ENCODE results near the gene NTM.

Gene NTM

GRCh38 chr11:131999084-131999483 is 628.7 kb downstream of the NTM start:
- DNase-seq (ENCODE audit: low read depth, low spot score): no peak

GRCh38 chr11:131999955-132000354 is 629.5 kb downstream of the NTM start:
- DNase-seq (ENCODE audit: low read depth, low spot score): no peak

- DNase-seq (ENCODE audit: low read depth, low spot score): no peak
Measured at GRCh38 chr11:132005887-132006286, 635.5 kb downstream of the NTM start.

- no peak for DNase-seq (ENCODE audit: low read depth, low spot score)
Measured at GRCh38 chr11:132006884-132007580, 636.6 kb downstream of the NTM start.

- DNase-seq (ENCODE audit: low read depth, low spot score): no peak
Measured at GRCh38 chr11:132008226-132008625, 637.8 kb downstream of the NTM start.

- no peak for DNase-seq (ENCODE audit: low read depth, low spot score)
Measured at GRCh38 chr11:132008872-132009271, 638.5 kb downstream of the NTM start.

- DNase-seq (ENCODE audit: low read depth, low spot score): no peak
Measured at GRCh38 chr11:132020001-132020400, 649.6 kb downstream of the NTM start.

- DNase-seq (ENCODE audit: low read depth, low spot score): no peak
Measured at GRCh38 chr11:132022285-132022684, 651.9 kb downstream of the NTM start.

GRCh38 chr11:132022733-132023478 is 652.5 kb downstream of the NTM start:
- DNase-seq (ENCODE audit: low read depth, low spot score): no peak

GRCh38 chr11:132024587-132025295 is 654.3 kb downstream of the NTM start:
- DNase-seq (ENCODE audit: low read depth, low spot score): no peak

- no peak for DNase-seq (ENCODE audit: low read depth, low spot score)
Measured at GRCh38 chr11:132026746-132027145, 656.3 kb downstream of the NTM start.

GRCh38 chr11:132028380-132029240 is 658.2 kb downstream of the NTM start:
- no peak for DNase-seq (ENCODE audit: low read depth, low spot score)

GRCh38 chr11:132030896-132031295 is 660.5 kb downstream of the NTM start:
- no peak for DNase-seq (ENCODE audit: low read depth, low spot score)

GRCh38 chr11:132032555-132032954 is 662.1 kb downstream of the NTM start:
- no peak for DNase-seq (ENCODE audit: low read depth, low spot score)

GRCh38 chr11:132033051-132033450 is 662.6 kb downstream of the NTM start:
- DNase-seq (ENCODE audit: low read depth, low spot score): no peak

GRCh38 chr11:132035228-132035627 is 664.8 kb downstream of the NTM start:
- no peak for DNase-seq (ENCODE audit: low read depth, low spot score)

GRCh38 chr11:132035766-132036165 is 665.4 kb downstream of the NTM start:
- no peak for DNase-seq (ENCODE audit: low read depth, low spot score)

- no peak for DNase-seq (ENCODE audit: low read depth, low spot score)
Measured at GRCh38 chr11:132036220-132036619, 665.8 kb downstream of the NTM start.

- no peak for DNase-seq (ENCODE audit: low read depth, low spot score)
Measured at GRCh38 chr11:132036746-132037466, 666.5 kb downstream of the NTM start.

GRCh38 chr11:132037467-132037862 is 667.0 kb downstream of the NTM start:
- no peak for DNase-seq (ENCODE audit: low read depth, low spot score)

GRCh38 chr11:132037956-132038355 is 667.5 kb downstream of the NTM start:
- no peak for DNase-seq (ENCODE audit: low read depth, low spot score)

Measured in iPS DF 19.7 (cell line).